ENCODE results near the gene ICOSLG. TPM values are rescaled to one million over a fixed set of nuclear protein-coding genes. Genes with fewer than 3 reads are reported as not detected.
A peak's percentile ranks its signal among the peaks of the same experiment; 100 is the strongest.

The ICOSLG gene
- total RNA-seq, 4 donors from 2014 or later = 5.1 to 13.5 (median 10.8) TPM

GRCh38 chr21:44269090-44269489 lies 28.3 kb upstream of the ICOSLG start:
- no peak overlapping the region for H3K27ac ChIP-seq
- peaks cover 3% of the 10 kb centered on the region for H3K27me3 ChIP-seq
- no peak for DNase-seq (ENCODE audit: low spot score in 2 of 2)
- no peaks in the 10 kb centered on the region for H3K9me3 ChIP-seq
- H3K4me1 ChIP-seq = no peaks in the 10 kb centered on the region
- H3K36me3 ChIP-seq = no peaks in the 10 kb centered on the region
- TF ChIP-seq POLR2A (IDR thresholded peaks at IDR 0.05) (no peak), CTCF (IDR thresholded peaks at IDR 0.05) (no peak), EP300 (IDR thresholded peaks at IDR 0.05) (no peak), POLR2AphosphoS5 (IDR thresholded peaks at IDR 0.05) (no peak)
- no peak overlapping the region for H3K4me3 ChIP-seq
- 71% methylated on average over 8 of the region's 8 CpGs for WGBS

GRCh38 chr21:44267655-44268142 lies 27.0 kb upstream of the ICOSLG start:
- Histone ChIP-seq H3K4me3 (no peak overlapping the region), H3K27ac (no peak overlapping the region), H3K4me1 (peaks cover 3% of the 10 kb centered on the region), H3K36me3 (no peaks in the 10 kb centered on the region), H3K9me3 (no peaks in the 10 kb centered on the region), H3K27me3 (no peaks in the 10 kb centered on the region)
- no peak for TF ChIP-seq EP300 (IDR thresholded peaks at IDR 0.05)
- no peak for TF ChIP-seq POLR2AphosphoS5 (IDR thresholded peaks at IDR 0.05)
- no peak for TF ChIP-seq CTCF (IDR thresholded peaks at IDR 0.05)
- TF ChIP-seq POLR2A (IDR thresholded peaks at IDR 0.05) = no peak
- no peak for DNase-seq (ENCODE audit: low spot score in 2 of 2)
- WGBS = 77% methylated on average over 14 of the region's 19 CpGs

- WGBS = 96% methylated on average over 13 of the region's 17 CpGs
- H3K27me3 ChIP-seq = no peaks in the 10 kb centered on the region
- peaks cover 3% of the 10 kb centered on the region for H3K4me1 ChIP-seq
- DNase-seq (ENCODE audit: low spot score in 2 of 2) = no peak
- no peak overlapping the region for H3K27ac ChIP-seq
- TF ChIP-seq POLR2AphosphoS5 (IDR thresholded peaks at IDR 0.05) (no peak), CTCF (IDR thresholded peaks at IDR 0.05) (no peak), EP300 (IDR thresholded peaks at IDR 0.05) (no peak), POLR2A (IDR thresholded peaks at IDR 0.05) (no peak)
- no peaks in the 10 kb centered on the region for H3K36me3 ChIP-seq
- no peak overlapping the region for H3K4me3 ChIP-seq
- no peaks in the 10 kb centered on the region for H3K9me3 ChIP-seq
Measured at GRCh38 chr21:44265734-44266270, 25.1 kb upstream of the ICOSLG start.

- 69% methylated on average over 4 of the region's 4 CpGs for WGBS
- TF ChIP-seq CTCF (IDR thresholded peaks at IDR 0.05) (no peak), POLR2A (IDR thresholded peaks at IDR 0.05) (no peak), POLR2AphosphoS5 (IDR thresholded peaks at IDR 0.05) (no peak), EP300 (IDR thresholded peaks at IDR 0.05) (no peak)
Measured at GRCh38 chr21:44263768-44264167, 23.0 kb upstream of the ICOSLG start.

GRCh38 chr21:44263221-44263760 lies 22.5 kb upstream of the ICOSLG start:
- WGBS = 70% methylated on average over 8 of the region's 18 CpGs
- Histone ChIP-seq H3K4me1 (peaks cover 3% of the 10 kb centered on the region), H3K27ac (no peak overlapping the region), H3K27me3 (no peaks in the 10 kb centered on the region), H3K4me3 (no peak overlapping the region), H3K9me3 (no peaks in the 10 kb centered on the region), H3K36me3 (no peaks in the 10 kb centered on the region)
- peak in 1 of 2 donors; percentile 61 for DNase-seq (ENCODE audit: low spot score in 2 of 2)
- TF ChIP-seq CTCF (IDR thresholded peaks at IDR 0.05) (no peak), EP300 (IDR thresholded peaks at IDR 0.05) (no peak), POLR2A (IDR thresholded peaks at IDR 0.05) (no peak), POLR2AphosphoS5 (IDR thresholded peaks at IDR 0.05) (no peak)

More at GRCh38 chr21:44263768-44264167, 23.0 kb upstream of the ICOSLG start:
- no peaks in the 10 kb centered on the region for H3K27me3 ChIP-seq
- H3K9me3 ChIP-seq = no peaks in the 10 kb centered on the region
- H3K36me3 ChIP-seq = no peaks in the 10 kb centered on the region
- peaks cover 3% of the 10 kb centered on the region for H3K4me1 ChIP-seq
- H3K27ac ChIP-seq = no peak overlapping the region
- H3K4me3 ChIP-seq = no peak overlapping the region
- no peak for DNase-seq (ENCODE audit: low spot score in 2 of 2)
